ENCODE measurements around the gene CES5A. TPM values are rescaled to one million over a fixed set of nuclear protein-coding genes. Genes with fewer than 3 reads are reported as not detected.
"Not testable (repeated sequence)": the region's sequence is repeated elsewhere in the genome, so short reads cannot be mapped to it uniquely, and the experiment has no call there.

Gene CES5A
- total RNA-seq, 1 donor from 2014 or later = not detected

- intact Hi-C loops (cut with DNase I) = no loop called here
- no peak for DNase-seq (ENCODE audit: low spot score)
Measured at GRCh38 chr16:55888546-55888945, 13.4 kb upstream of the CES5A start.

- intact Hi-C loops (cut with DNase I) = no loop called here
- no peak for DNase-seq (ENCODE audit: low spot score)
Measured at GRCh38 chr16:55876854-55877253, 1.7 kb upstream of the CES5A start.

- no peak for DNase-seq (ENCODE audit: low spot score)
- intact Hi-C loops (cut with DNase I) = no loop called here
Measured at GRCh38 chr16:55873122-55873521, 2.1 kb downstream of the CES5A start.

GRCh38 chr16:55872130-55872529 lies 3.0 kb downstream of the CES5A start:
- intact Hi-C loops (cut with DNase I) = no loop called here
- no peak for DNase-seq (ENCODE audit: low spot score)

GRCh38 chr16:55871411-55872038 lies 3.6 kb downstream of the CES5A start:
- intact Hi-C loops (cut with DNase I) = no loop called here
- no peak for DNase-seq (ENCODE audit: low spot score)

GRCh38 chr16:55868980-55869379 lies 6.2 kb downstream of the CES5A start:
- intact Hi-C loops (cut with DNase I) = no loop called here
- no peak for DNase-seq (ENCODE audit: low spot score)

GRCh38 chr16:55868137-55868536 lies 7.0 kb downstream of the CES5A start:
- intact Hi-C loops (cut with DNase I) = no loop called here
- DNase-seq (ENCODE audit: low spot score) = no peak

GRCh38 chr16:55861288-55861687 lies 13.9 kb downstream of the CES5A start:
- intact Hi-C loops (cut with DNase I) = no loop called here
- DNase-seq (ENCODE audit: low spot score) = no peak

- not testable (repeated sequence) for DNase-seq (ENCODE audit: low spot score)
Measured at GRCh38 chr16:55857650-55858049, 17.5 kb downstream of the CES5A start.

GRCh38 chr16:55856950-55857349 lies 18.2 kb downstream of the CES5A start:
- no peak for DNase-seq (ENCODE audit: low spot score)
- intact Hi-C loops (cut with DNase I) = no loop called here

More at GRCh38 chr16:55857650-55858049, 17.5 kb downstream of the CES5A start:
- intact Hi-C loops (cut with DNase I) = not testable (repeated sequence)

GRCh38 chr16:55853114-55853513 lies 22.1 kb downstream of the CES5A start:
- no peak for DNase-seq (ENCODE audit: low spot score)
- intact Hi-C loops (cut with DNase I) = no loop called here

- DNase-seq (ENCODE audit: low spot score) = no peak
- intact Hi-C loops (cut with DNase I) = loop anchor here (10.0 kb wide), 1 partner anchor 385 kb away; no protein-coding TSS in a partner anchor
Measured at GRCh38 chr16:55849536-55849935, 25.6 kb downstream of the CES5A start.

- no peak for DNase-seq (ENCODE audit: low spot score)
- intact Hi-C loops (cut with DNase I) = loop anchor here (10.0 kb wide), 1 partner anchor 382 kb away; no protein-coding TSS in a partner anchor
Measured at GRCh38 chr16:55846598-55847346, 28.4 kb downstream of the CES5A start.

- DNase-seq (ENCODE audit: low spot score) = no peak
- intact Hi-C loops (cut with DNase I) = loop anchor here (10.0 kb wide), 1 partner anchor 378 kb away; no protein-coding TSS in a partner anchor
Measured at GRCh38 chr16:55843105-55843395, 32.1 kb downstream of the CES5A start.

- no peak for DNase-seq (ENCODE audit: low spot score)
- intact Hi-C loops (cut with DNase I) = loop anchor here (1.0 to 10.0 kb wide), 2 partner anchors 130 to 378 kb away; no protein-coding TSS in a partner anchor
Measured at GRCh38 chr16:55842369-55843104, 32.6 kb downstream of the CES5A start.

GRCh38 chr16:55839115-55839514 lies 36.1 kb downstream of the CES5A start:
- intact Hi-C loops (cut with DNase I) = no loop called here
- DNase-seq (ENCODE audit: low spot score) = no peak

GRCh38 chr16:55836158-55836611 lies 39.0 kb downstream of the CES5A start:
- intact Hi-C loops (cut with DNase I) = no loop called here
- no peak for DNase-seq (ENCODE audit: low spot score)

GRCh38 chr16:55835581-55835980 lies 39.6 kb downstream of the CES5A start:
- DNase-seq (ENCODE audit: low spot score) = no peak
- intact Hi-C loops (cut with DNase I) = no loop called here

- intact Hi-C loops (cut with DNase I); DNase-seq (ENCODE audit: low spot score): not testable (repeated sequence)
Measured at GRCh38 chr16:55835173-55835572, 40.0 kb downstream of the CES5A start.

GRCh38 chr16:55834049-55834448 lies 41.1 kb downstream of the CES5A start:
- intact Hi-C loops (cut with DNase I) = no loop called here
- DNase-seq (ENCODE audit: low spot score) = no peak

Data from cardiac septum (tissue), 1 donor.